GM23338 (cell line): ENCODE measurements around the gene CNTNAP5. TPM values are rescaled to one million over a fixed set of nuclear protein-coding genes. Genes with fewer than 3 reads are reported as not detected.
A peak's percentile ranks its signal among the peaks of the same experiment; 100 is the strongest.

Source experiments
- ATAC-seq: fragments of 200-7000 bp; cut with Tn5 transposase; 3 replicates; pipeline ENCODE4 v1.9.1; 2020
- DNase-seq: peaks from one replicate; pipeline ENCODE4 v3.0.0-alpha.2; 2015; ENCODE audit warnings: low spot score
- H2AFZ ChIP-seq: fragments of 200-600 bp; sonication (generic); 2 replicates; pipeline ENCODE4 v1.8.0; 2016; ENCODE audit warnings: antibody characterized with exemption, mild to moderate bottlenecking, moderate library complexity
- H3F3A ChIP-seq: fragments of 200-600 bp; sonication (generic); replicated peaks from 2 replicates; pipeline ENCODE4 v1.8.0; 2017; ENCODE audit warnings: antibody characterized with exemption, mixed run types, low read depth
- H3K27ac ChIP-seq: fragments of 200-600 bp; sonication (generic); 2 replicates; pipeline ENCODE4 v1.6.1; 2016; ENCODE audit warnings: low read depth
- H3K27me3 ChIP-seq: fragments of 200-600 bp; sonication (generic); 2 replicates; pipeline ENCODE4 v1.8.0; 2016; ENCODE audit warnings: mild to moderate bottlenecking, mixed run types, moderate library complexity; ENCODE audit not compliant: insufficient read depth
- H3K36me3 ChIP-seq: fragments of 200-600 bp; sonication (generic); 2 replicates; pipeline ENCODE4 v1.8.0; 2016; ENCODE audit warnings: mild to moderate bottlenecking; ENCODE audit not compliant: insufficient read depth
- H3K4me1 ChIP-seq: fragments of 200-600 bp; sonication (generic); 2 replicates; pipeline ENCODE4 v1.8.0; 2016; ENCODE audit warnings: mild to moderate bottlenecking, moderate library complexity; ENCODE audit not compliant: insufficient read depth
- H3K4me2 ChIP-seq: fragments of 200-600 bp; sonication (generic); 2 replicates; pipeline ENCODE4 v1.7.1; 2017; ENCODE audit warnings: mixed run types
- H3K4me3 ChIP-seq: fragments of 200-600 bp; sonication (generic); 2 replicates; pipeline ENCODE4 v1.6.1; 2016; ENCODE audit warnings: mixed run types
- H3K79me2 ChIP-seq: fragments of 200-600 bp; sonication (generic); replicated peaks from 2 replicates; pipeline ENCODE4 v1.8.0; 2017; ENCODE audit warnings: mild to moderate bottlenecking; ENCODE audit not compliant: insufficient read depth
- H3K9me2 ChIP-seq: fragments of 200-600 bp; sonication (generic); 2 replicates; pipeline ENCODE4 v1.8.0; 2017; ENCODE audit not compliant: insufficient read depth
- H4K20me1 ChIP-seq: fragments of 200-600 bp; sonication (generic); replicated peaks from 2 replicates; pipeline ENCODE4 v1.8.0; 2017; ENCODE audit warnings: mild to moderate bottlenecking; ENCODE audit not compliant: insufficient read depth
- H3K27ac Mint-ChIP-seq: 2 replicates; pipeline ENCODE4 v1.8.0; 2020; ENCODE audit warnings: inconsistent platforms, mild to moderate bottlenecking, moderate library complexity, mixed read lengths
- H3K27me3 Mint-ChIP-seq: 3 replicates; pipeline ENCODE4 v1.8.0; 2022; ENCODE audit warnings: low read depth, mild to moderate bottlenecking, moderate library complexity, mixed read lengths, inconsistent platforms; ENCODE audit not compliant: insufficient read depth, poor library complexity
- H3K36me3 Mint-ChIP-seq: 3 replicates; pipeline ENCODE4 v1.8.0; 2021; ENCODE audit warnings: low read depth, mild to moderate bottlenecking, inconsistent platforms, moderate library complexity, mixed read lengths
- H3K4me1 Mint-ChIP-seq: 3 replicates; pipeline ENCODE4 v1.8.0; 2020; ENCODE audit warnings: mild to moderate bottlenecking, inconsistent platforms, mixed read lengths
- H3K4me3 Mint-ChIP-seq: 3 replicates; pipeline ENCODE4 v1.8.0; 2021; ENCODE audit warnings: moderate library complexity, mild to moderate bottlenecking, inconsistent platforms, mixed read lengths
- H3K9me3 Mint-ChIP-seq: 3 replicates; pipeline ENCODE4 v1.8.0; 2020; ENCODE audit warnings: moderate library complexity, mild to moderate bottlenecking, inconsistent platforms, mixed read lengths
- CREB1 ChIP-seq: fragments of 250-450 bp; sonication (Bioruptor Pico); IDR thresholded peaks from 2 replicates; pipeline ENCODE4 v1.5.0; 2020; ENCODE audit warnings: low read depth, mild to moderate bottlenecking, moderate library complexity
- CTCF ChIP-seq, 2 experiments: fragments of 200-600 bp in 1 of 2; sonication (generic) in 1 of 2; conservative IDR thresholded peaks; 2 replicates each; pipeline versions ENCODE4 v1.5.1 to v1.6.1; 2016 to 2017; ENCODE audit warnings: antibody characterized with exemption in 2 of 2, low read depth in 2 of 2, mild to moderate bottlenecking in 2 of 2, moderate library complexity in 1 of 2
- EZH2phosphoT487 ChIP-seq: fragments of 200-600 bp; sonication (generic); IDR thresholded peaks from one replicate; pipeline ENCODE4 v1.8.1; 2018; ENCODE audit warnings: antibody characterized with exemption; ENCODE audit not compliant: unreplicated experiment
- JUNB ChIP-seq: IDR thresholded peaks from one replicate; pipeline ENCODE4 v1.6.1; 2016; ENCODE audit warnings: antibody characterized with exemption; ENCODE audit not compliant: unreplicated experiment
- POLR2AphosphoS5 ChIP-seq: IDR thresholded peaks from 2 replicates; pipeline ENCODE4 v1.6.1; 2016; ENCODE audit warnings: antibody characterized with exemption, low read depth
- polyA plus RNA-seq: library from polyadenylated mRNA; unstranded; fragments of >200 nt; fragmentation: Nextera tagmentation; extraction: Ambion mirVana; gene quantifications from 2 replicates; pipeline ENCODE4 v1.2.1, GENCODE V29; 2016
- total RNA-seq: library from RNA; depleted of rRNA; stranded (reverse); fragments of >200 nt; shearing (Covaris generic); gene quantifications from 2 replicates; pipeline ENCODE4 v1.2.3, GENCODE V29; 2014
- TF ChIP-seq, protein P1 (sequence below): fragments of 250-450 bp; sonication (Bioruptor Pico); IDR thresholded peaks from 2 replicates; pipeline ENCODE4 v1.5.0; 2020; ENCODE audit warnings: mild to moderate bottlenecking, moderate library complexity

CNTNAP5 gene
- total and polyA plus RNA-seq, 2 experiments from 2014 or later = 0.49 to 0.50 TPM

DNA sequence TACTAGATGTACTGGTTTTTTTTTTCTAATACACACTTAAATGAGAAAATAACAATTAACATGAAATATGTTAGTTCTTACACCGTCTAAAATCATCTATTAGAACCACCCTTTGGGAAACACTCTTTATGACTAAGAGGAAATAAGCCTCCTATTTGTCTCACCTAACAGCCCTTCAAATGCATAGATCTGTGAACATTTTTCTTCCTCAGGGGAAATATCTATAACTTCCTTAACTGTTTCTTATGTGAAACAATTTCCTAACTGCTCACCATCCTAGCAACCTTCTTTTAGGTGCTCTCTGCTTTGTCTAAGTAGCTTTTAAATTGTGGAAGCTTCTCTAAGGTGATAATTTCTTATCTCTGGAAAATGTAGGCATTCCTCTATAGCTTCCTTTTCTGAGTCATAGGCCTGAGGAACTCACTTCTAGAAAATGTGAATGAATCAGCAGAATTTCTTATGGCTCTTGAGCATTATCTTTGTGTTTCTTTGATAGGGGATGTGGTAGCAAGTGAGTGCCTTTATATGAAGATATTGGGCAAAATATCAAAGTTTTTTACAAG lies 56.1 kb downstream of the CNTNAP5 start:
- H3K4me1 Mint-ChIP-seq = no peaks in the 10 kb centered on the region
- H3K79me2 ChIP-seq = no peaks in the 10 kb centered on the region
- no peaks in the 10 kb centered on the region for H3K27me3 Mint-ChIP-seq
- no peak overlapping the region for H3K4me2 ChIP-seq
- H3K36me3 ChIP-seq = no peaks in the 10 kb centered on the region
- peaks cover 3% of the 10 kb centered on the region; the same call in 1 of the 3 replicates for H3K9me3 Mint-ChIP-seq
- H3K27me3 ChIP-seq = no peaks in the 10 kb centered on the region
- H3K4me3 ChIP-seq = no peak overlapping the region
- 0 out of 2 replicates have a peak overlapping the region, but pooled peaks have one; percentile 6 for H3K27ac Mint-ChIP-seq
- no peaks in the 10 kb centered on the region for H4K20me1 ChIP-seq
- no peak overlapping the region for H3K4me3 Mint-ChIP-seq
- no peaks in the 10 kb centered on the region for H3K4me1 ChIP-seq
- H3K36me3 Mint-ChIP-seq = no peaks in the 10 kb centered on the region
- H3K27ac ChIP-seq = no peak overlapping the region
- H3K9me2 ChIP-seq = no peaks in the 10 kb centered on the region
- DNase-seq = no peak
- H3F3A ChIP-seq = no peaks in the 10 kb centered on the region
- ATAC-seq = no peak
- TF ChIP-seq, protein P1, sequence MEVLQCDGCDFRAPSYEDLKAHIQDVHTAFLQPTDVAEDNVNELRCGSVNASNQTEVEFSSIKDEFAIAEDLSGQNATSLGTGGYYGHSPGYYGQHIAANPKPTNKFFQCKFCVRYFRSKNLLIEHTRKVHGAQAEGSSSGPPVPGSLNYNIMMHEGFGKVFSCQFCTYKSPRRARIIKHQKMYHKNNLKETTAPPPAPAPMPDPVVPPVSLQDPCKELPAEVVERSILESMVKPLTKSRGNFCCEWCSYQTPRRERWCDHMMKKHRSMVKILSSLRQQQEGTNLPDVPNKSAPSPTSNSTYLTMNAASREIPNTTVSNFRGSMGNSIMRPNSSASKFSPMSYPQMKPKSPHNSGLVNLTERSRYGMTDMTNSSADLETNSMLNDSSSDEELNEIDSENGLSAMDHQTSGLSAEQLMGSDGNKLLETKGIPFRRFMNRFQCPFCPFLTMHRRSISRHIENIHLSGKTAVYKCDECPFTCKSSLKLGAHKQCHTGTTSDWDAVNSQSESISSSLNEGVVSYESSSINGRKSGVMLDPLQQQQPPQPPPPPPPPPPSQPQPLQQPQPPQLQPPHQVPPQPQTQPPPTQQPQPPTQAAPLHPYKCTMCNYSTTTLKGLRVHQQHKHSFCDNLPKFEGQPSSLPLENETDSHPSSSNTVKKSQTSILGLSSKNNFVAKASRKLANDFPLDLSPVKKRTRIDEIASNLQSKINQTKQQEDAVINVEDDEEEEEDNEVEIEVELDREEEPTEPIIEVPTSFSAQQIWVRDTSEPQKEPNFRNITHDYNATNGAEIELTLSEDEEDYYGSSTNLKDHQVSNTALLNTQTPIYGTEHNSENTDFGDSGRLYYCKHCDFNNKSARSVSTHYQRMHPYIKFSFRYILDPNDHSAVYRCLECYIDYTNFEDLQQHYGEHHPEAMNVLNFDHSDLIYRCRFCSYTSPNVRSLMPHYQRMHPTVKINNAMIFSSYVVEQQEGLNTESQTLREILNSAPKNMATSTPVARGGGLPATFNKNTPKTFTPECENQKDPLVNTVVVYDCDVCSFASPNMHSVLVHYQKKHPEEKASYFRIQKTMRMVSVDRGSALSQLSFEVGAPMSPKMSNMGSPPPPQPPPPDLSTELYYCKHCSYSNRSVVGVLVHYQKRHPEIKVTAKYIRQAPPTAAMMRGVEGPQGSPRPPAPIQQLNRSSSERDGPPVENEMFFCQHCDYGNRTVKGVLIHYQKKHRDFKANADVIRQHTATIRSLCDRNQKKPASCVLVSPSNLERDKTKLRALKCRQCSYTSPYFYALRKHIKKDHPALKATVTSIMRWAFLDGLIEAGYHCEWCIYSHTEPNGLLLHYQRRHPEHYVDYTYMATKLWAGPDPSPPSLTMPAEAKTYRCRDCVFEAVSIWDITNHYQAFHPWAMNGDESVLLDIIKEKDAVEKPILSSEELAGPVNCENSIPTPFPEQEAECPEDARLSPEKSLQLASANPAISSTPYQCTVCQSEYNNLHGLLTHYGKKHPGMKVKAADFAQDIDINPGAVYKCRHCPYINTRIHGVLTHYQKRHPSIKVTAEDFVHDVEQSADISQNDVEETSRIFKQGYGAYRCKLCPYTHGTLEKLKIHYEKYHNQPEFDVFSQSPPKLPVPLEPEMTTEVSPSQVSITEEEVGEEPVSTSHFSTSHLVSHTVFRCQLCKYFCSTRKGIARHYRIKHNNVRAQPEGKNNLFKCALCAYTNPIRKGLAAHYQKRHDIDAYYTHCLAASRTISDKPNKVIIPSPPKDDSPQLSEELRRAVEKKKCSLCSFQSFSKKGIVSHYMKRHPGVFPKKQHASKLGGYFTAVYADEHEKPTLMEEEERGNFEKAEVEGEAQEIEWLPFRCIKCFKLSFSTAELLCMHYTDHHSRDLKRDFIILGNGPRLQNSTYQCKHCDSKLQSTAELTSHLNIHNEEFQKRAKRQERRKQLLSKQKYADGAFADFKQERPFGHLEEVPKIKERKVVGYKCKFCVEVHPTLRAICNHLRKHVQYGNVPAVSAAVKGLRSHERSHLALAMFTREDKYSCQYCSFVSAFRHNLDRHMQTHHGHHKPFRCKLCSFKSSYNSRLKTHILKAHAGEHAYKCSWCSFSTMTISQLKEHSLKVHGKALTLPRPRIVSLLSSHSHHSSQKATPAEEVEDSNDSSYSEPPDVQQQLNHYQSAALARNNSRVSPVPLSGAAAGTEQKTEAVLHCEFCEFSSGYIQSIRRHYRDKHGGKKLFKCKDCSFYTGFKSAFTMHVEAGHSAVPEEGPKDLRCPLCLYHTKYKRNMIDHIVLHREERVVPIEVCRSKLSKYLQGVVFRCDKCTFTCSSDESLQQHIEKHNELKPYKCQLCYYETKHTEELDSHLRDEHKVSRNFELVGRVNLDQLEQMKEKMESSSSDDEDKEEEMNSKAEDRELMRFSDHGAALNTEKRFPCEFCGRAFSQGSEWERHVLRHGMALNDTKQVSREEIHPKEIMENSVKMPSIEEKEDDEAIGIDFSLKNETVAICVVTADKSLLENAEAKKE (CRISPR knock-in tag) = no peak
- TF ChIP-seq POLR2AphosphoS5 (no peak), CREB1 (no peak), JUNB (no peak), CTCF (conservative IDR thresholded peaks at IDR 0.05; ENCODE audit: low read depth in 2 of 2) (no peak), EZH2phosphoT487 (no peak)
- no peak overlapping the region; the same call in 1 of the 2 replicates for H2AFZ ChIP-seq
